Testis (tissue), 3 donors: Measurements from ENCODE around the gene SPIN1. TPM values are rescaled to one million over a fixed set of nuclear protein-coding genes. Genes with fewer than 3 reads are reported as not detected.

Experiments
- DNase-seq: peaks from one replicate; pipeline ENCODE4 v3.0.0-alpha.2; 2019
- H3K27ac ChIP-seq, 2 donors: fragments of 200-600 bp; sonication (generic); one replicate each; pipeline ENCODE4 v1.5.1; 2019
- H3K27me3 ChIP-seq: fragments of 200-600 bp; sonication (generic); one replicate; pipeline ENCODE4 v1.5.1; 2019
- H3K36me3 ChIP-seq: fragments of 200-600 bp; sonication (generic); one replicate; pipeline ENCODE4 v1.5.1; 2017; ENCODE audit warnings: low read depth; ENCODE audit errors: missing control alignments
- H3K4me1 ChIP-seq: fragments of 200-600 bp; sonication (generic); one replicate; pipeline ENCODE4 v1.5.1; 2019
- H3K4me3 ChIP-seq, 2 donors: fragments of 200-600 bp; sonication (generic); one replicate each; pipeline ENCODE4 v1.5.1; 2017 to 2019
- H3K9me3 ChIP-seq: fragments of 200-600 bp; sonication (generic); one replicate; pipeline ENCODE4 v1.5.1; 2017
- POLR2A ChIP-seq: fragments of 450-650 bp; IDR thresholded peaks from one replicate; pipeline ENCODE4 v1.6.1; 2017; ENCODE audit warnings: antibody characterized with exemption, mild to moderate bottlenecking, moderate library complexity
- WGBS, 2 donors: methylation state at CpG; one replicate each; pipeline ENCODE4 v1.1.5; 2018; 5-methylcytosine and 5-hydroxymethylcytosine counted together
- intact Hi-C: fragments of 100-400 bp; cut with DNase I; formaldehyde crosslinking; loops from one replicate; pipeline ENCODE4 v1.15.1; 2023; ENCODE audit warnings: low total_unique reads
- polyA plus RNA-seq: library from polyadenylated mRNA; stranded (reverse); fragments of 350-450 nt; fragmentation: Illumina TruSeq; extraction: RNeasy Lipid Tissue Mini Kit (QIAGEN cat#74804); gene quantifications from one replicate; pipeline ENCODE4 v1.2.3, GENCODE V29; 2014; ENCODE audit warnings: low read depth, low replicate concordance; ENCODE audit not compliant: insufficient read depth
- total RNA-seq, 2 donors: library from RNA; depleted of rRNA; stranded (reverse); fragments of >200 nt; gene quantifications; one replicate each; pipeline ENCODE4 v1.2.3, GENCODE V29; 2016
- TF ChIP-seq, protein P1 (sequence below), 3 experiments: fragments of 450-650 bp in 2 of 3; fragments of 200-600 bp in 1 of 3; sonication (generic) in 1 of 3; IDR thresholded peaks; one replicate each; pipeline ENCODE4 v1.5.1; 2016 to 2019; ENCODE audit warnings: antibody characterized with exemption in 3 of 3, mild to moderate bottlenecking in 2 of 3, moderate library complexity in 1 of 3

Gene SPIN1
- total and polyA plus RNA-seq, 3 donors from 2014 or later = 93.7 to 139 (median 119) TPM

DNA sequence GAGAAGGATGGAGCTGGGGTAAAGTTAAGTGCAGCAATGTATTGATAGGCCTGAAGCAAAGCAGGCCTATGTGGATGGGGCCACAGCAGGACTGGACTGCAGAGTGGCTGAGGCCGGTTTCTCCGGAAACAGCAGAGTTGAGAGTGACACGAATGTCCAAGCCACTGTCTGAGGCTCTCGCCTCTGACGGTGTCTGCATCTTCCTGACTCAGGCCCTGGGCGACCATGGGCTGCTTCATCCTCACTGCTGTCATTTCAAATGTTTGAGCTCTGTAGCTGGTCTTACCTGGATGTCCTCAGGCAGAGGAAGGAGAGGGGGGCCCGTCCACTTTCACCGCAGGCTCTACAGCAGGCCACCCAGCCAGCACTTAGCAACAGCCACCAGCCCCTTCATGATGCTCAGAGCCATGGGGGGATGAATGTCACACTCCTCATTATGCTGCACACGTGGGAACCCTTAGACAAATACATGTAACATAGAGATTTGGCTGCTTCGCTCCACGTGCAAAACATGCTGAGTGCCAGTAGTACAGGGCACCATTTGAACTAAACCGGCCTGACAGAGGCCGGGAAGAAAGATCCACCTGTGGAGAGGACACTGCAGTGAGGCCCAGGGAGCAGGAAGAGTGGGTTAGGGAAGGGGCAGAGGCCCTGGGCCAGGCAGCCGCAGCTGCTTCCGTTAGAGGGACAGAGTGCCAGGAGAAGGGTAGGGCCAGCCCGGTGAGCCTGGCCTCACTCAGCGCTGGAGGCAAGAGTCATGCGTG is 115.0 kb downstream of the SPIN1 start:
- H3K4me1 ChIP-seq = no peaks in the 10 kb centered on the region
- no peak overlapping the region for H3K27ac ChIP-seq
- no peaks in the 10 kb centered on the region for H3K9me3 ChIP-seq
- no peak for TF ChIP-seq POLR2A
- TF ChIP-seq, protein P1, sequence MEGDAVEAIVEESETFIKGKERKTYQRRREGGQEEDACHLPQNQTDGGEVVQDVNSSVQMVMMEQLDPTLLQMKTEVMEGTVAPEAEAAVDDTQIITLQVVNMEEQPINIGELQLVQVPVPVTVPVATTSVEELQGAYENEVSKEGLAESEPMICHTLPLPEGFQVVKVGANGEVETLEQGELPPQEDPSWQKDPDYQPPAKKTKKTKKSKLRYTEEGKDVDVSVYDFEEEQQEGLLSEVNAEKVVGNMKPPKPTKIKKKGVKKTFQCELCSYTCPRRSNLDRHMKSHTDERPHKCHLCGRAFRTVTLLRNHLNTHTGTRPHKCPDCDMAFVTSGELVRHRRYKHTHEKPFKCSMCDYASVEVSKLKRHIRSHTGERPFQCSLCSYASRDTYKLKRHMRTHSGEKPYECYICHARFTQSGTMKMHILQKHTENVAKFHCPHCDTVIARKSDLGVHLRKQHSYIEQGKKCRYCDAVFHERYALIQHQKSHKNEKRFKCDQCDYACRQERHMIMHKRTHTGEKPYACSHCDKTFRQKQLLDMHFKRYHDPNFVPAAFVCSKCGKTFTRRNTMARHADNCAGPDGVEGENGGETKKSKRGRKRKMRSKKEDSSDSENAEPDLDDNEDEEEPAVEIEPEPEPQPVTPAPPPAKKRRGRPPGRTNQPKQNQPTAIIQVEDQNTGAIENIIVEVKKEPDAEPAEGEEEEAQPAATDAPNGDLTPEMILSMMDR (IDR thresholded peaks at IDR 0.05) = no peak
- H3K36me3 ChIP-seq = no peaks in the 10 kb centered on the region
- no peak overlapping the region for H3K4me3 ChIP-seq
- no peak for DNase-seq
- intact Hi-C loops = no loop called here
- H3K27me3 ChIP-seq = no peaks in the 10 kb centered on the region
- 91 to 95% methylated on average over 13 to 18 of the region's 18 CpGs for WGBS, 2 donors

GRCh38 chr9:88503845-88504764 is 115.9 kb downstream of the SPIN1 start:
- no peaks in the 10 kb centered on the region for H3K36me3 ChIP-seq
- no peaks in the 10 kb centered on the region for H3K27me3 ChIP-seq
- 94 to 95% methylated on average over 16 to 17 of the region's 17 CpGs for WGBS, 2 donors
- no peaks in the 10 kb centered on the region for H3K9me3 ChIP-seq
- intact Hi-C loops = no loop called here
- no peak for DNase-seq
- no peak for TF ChIP-seq POLR2A
- TF ChIP-seq, protein P1 (IDR thresholded peaks at IDR 0.05) = no peak
- no peak overlapping the region for H3K27ac ChIP-seq
- no peaks in the 10 kb centered on the region for H3K4me1 ChIP-seq
- H3K4me3 ChIP-seq = no peak overlapping the region

- 93 to 97% methylated on average over 2 of the region's 2 CpGs for WGBS, 2 donors
- DNase-seq = no peak
- TF ChIP-seq POLR2A = no peak
- TF ChIP-seq, protein P1 (IDR thresholded peaks at IDR 0.05) = no peak
These were observed 120.1 kb downstream of the SPIN1 start for GRCh38 chr9:88508326-88508725.

GRCh38 chr9:88511906-88512305 is 123.7 kb downstream of the SPIN1 start:
- TF ChIP-seq, protein P1 (IDR thresholded peaks at IDR 0.05) = no peak
- no peak for TF ChIP-seq POLR2A
- intact Hi-C loops = no loop called here

More at GRCh38 chr9:88508326-88508725, 120.1 kb downstream of the SPIN1 start:
- Histone ChIP-seq H3K36me3 (no peaks in the 10 kb centered on the region), H3K4me3 (no peak overlapping the region), H3K4me1 (no peaks in the 10 kb centered on the region), H3K27me3 (no peaks in the 10 kb centered on the region), H3K9me3 (no peaks in the 10 kb centered on the region), H3K27ac (no peak overlapping the region)
- intact Hi-C loops = no loop called here

More at GRCh38 chr9:88511906-88512305, 123.7 kb downstream of the SPIN1 start:
- WGBS, 2 donors = 65 to 71% methylated on average over 4 of the region's 4 CpGs
- Histone ChIP-seq H3K9me3 (no peaks in the 10 kb centered on the region), H3K36me3 (no peaks in the 10 kb centered on the region), H3K4me1 (no peaks in the 10 kb centered on the region), H3K27me3 (no peaks in the 10 kb centered on the region), H3K4me3 (no peak overlapping the region), H3K27ac (no peak overlapping the region)
- DNase-seq = no peak
